ENCODE results near the gene MRPL1. TPM values are rescaled to one million over a fixed set of nuclear protein-coding genes. Genes with fewer than 3 reads are reported as not detected.
"Not testable (repeated sequence)": the region's sequence is repeated elsewhere in the genome, so short reads cannot be mapped to it uniquely, and the experiment has no call there.

MRPL1 gene
- total RNA-seq, 2 experiments from 2014 or later: 45.6 to 47.2 TPM

- ChIA-PET CTCF (interaction anchor here (0.7 to 3.6 kb wide), 8 partner anchors 9 to 52 kb away, joined by 3 to 19 read pairs (median 6); partner anchors contain the start of genes CNOT6L and MRPL1), POLR2A (interaction anchor here (0.6 to 5.0 kb wide), 13 partner anchors 9 to 93 kb away, joined by 3 to 114 read pairs (median 4); partner anchors contain the start of genes CNOT6L and MRPL1)
- Mint-ChIP-seq H3K4me3 (peak overlapping the region; percentile 67), H3K27me3 (ENCODE audit: low read depth) (no peaks in the 10 kb centered on the region), H3K27ac (peak overlapping the region; percentile 93), H3K36me3 (ENCODE audit: low read depth) (no peaks in the 10 kb centered on the region), H3K9me3 (ENCODE audit: insufficient read depth) (no peaks in the 10 kb centered on the region), H3K4me1 (ENCODE audit: low read depth) (peaks cover 63% of the 10 kb centered on the region)
- DNase-seq (peak; percentile 87), ATAC-seq (peak; percentile 91)
Measured at GRCh38 chr4:77852892-77853495, 9.6 kb upstream of the MRPL1 start.

GRCh38 chr4:77854431-77855111 is 8.1 kb upstream of the MRPL1 start:
- CTCF ChIA-PET: interaction anchor here (0.8 to 3.6 kb wide), 4 partner anchors 7 to 236 kb away, joined by 3 to 19 read pairs (median 9); partner anchors contain the start of genes CNOT6L and MRPL1
- no peaks in the 10 kb centered on the region for H3K36me3 Mint-ChIP-seq (ENCODE audit: low read depth)

GRCh38 chr4:77856152-77856551 is 6.5 kb upstream of the MRPL1 start:
- Mint-ChIP-seq H3K36me3 (ENCODE audit: low read depth) (no peaks in the 10 kb centered on the region), H3K9me3 (ENCODE audit: insufficient read depth) (no peaks in the 10 kb centered on the region), H3K4me1 (ENCODE audit: low read depth) (peaks cover 84% of the 10 kb centered on the region), H3K27me3 (ENCODE audit: low read depth) (no peaks in the 10 kb centered on the region), H3K4me3 (peak overlapping the region; percentile 6), H3K27ac (peak overlapping the region; percentile 88)
- ChIA-PET CTCF (interaction anchor here (0.7 to 2.0 kb wide), 7 partner anchors 12 to 438 kb away, joined by 3 to 11 read pairs (median 5); partner anchors contain the start of gene CNOT6L), POLR2A (interaction anchor here (1.5 to 11.1 kb wide), 2 partner anchors 38 to 55 kb away, joined by 5 to 437 read pairs; partner anchors contain the start of gene CNOT6L)
- ATAC-seq (no peak), DNase-seq (no peak)

More at GRCh38 chr4:77854431-77855111, 8.1 kb upstream of the MRPL1 start:
- Mint-ChIP-seq H3K4me3 (peak overlapping the region; percentile 67), H3K9me3 (ENCODE audit: insufficient read depth) (no peaks in the 10 kb centered on the region), H3K27me3 (ENCODE audit: low read depth) (no peaks in the 10 kb centered on the region), H3K27ac (peak overlapping the region; percentile 93), H3K4me1 (ENCODE audit: low read depth) (peaks cover 70% of the 10 kb centered on the region)
- DNase-seq (peak; percentile 54), ATAC-seq (peak; percentile 65)
- POLR2A ChIA-PET: interaction anchor here (1.7 to 11.1 kb wide), 5 partner anchors 7 to 36 kb away, joined by 9 to 437 read pairs (median 71); partner anchors contain the start of genes CNOT6L and MRPL1

- ChIA-PET POLR2A (interaction anchor here (0.8 to 11.1 kb wide), 2 partner anchors 32 to 41 kb away, joined by 3 to 437 read pairs; partner anchors contain the start of gene CNOT6L), CTCF (interaction anchor here (1.6 to 2.7 kb wide), 3 partner anchors 39 to 131 kb away, joined by 5 to 10 read pairs (median 7); no protein-coding TSS in a partner anchor)
- Mint-ChIP-seq H3K27me3 (ENCODE audit: low read depth) (no peaks in the 10 kb centered on the region), H3K9me3 (ENCODE audit: insufficient read depth) (no peaks in the 10 kb centered on the region), H3K4me1 (ENCODE audit: low read depth) (peaks cover 79% of the 10 kb centered on the region), H3K36me3 (ENCODE audit: low read depth) (peaks cover 7% of the 10 kb centered on the region), H3K4me3 (no peak overlapping the region), H3K27ac (peak overlapping the region; percentile 10)
- ATAC-seq: no peak
- no peak for DNase-seq
Measured at GRCh38 chr4:77859256-77859655, 3.4 kb upstream of the MRPL1 start.

GRCh38 chr4:77861495-77861894 is 1.1 kb upstream of the MRPL1 start:
- Mint-ChIP-seq H3K4me3 (peak overlapping the region; percentile 98), H3K9me3 (ENCODE audit: insufficient read depth) (no peaks in the 10 kb centered on the region), H3K36me3 (ENCODE audit: low read depth) (peaks cover 21% of the 10 kb centered on the region), H3K27ac (peak overlapping the region; percentile 99), H3K27me3 (ENCODE audit: low read depth) (no peaks in the 10 kb centered on the region), H3K4me1 (ENCODE audit: low read depth) (peaks cover 72% of the 10 kb centered on the region)
- ATAC-seq (peak; percentile 4), DNase-seq (no peak)
- POLR2A ChIA-PET: interaction anchor here (0.9 to 11.1 kb wide), 15 partner anchors 8 to 133 kb away, joined by 3 to 437 read pairs (median 6); partner anchors contain the start of gene CNOT6L
- CTCF ChIA-PET: interaction anchor here (1.1 to 2.5 kb wide), 14 partner anchors 9 to 121 kb away, joined by 3 to 34 read pairs (median 6); partner anchors contain the start of gene CNOT6L

GRCh38 chr4:77863341-77863740 is 711 bp downstream of the MRPL1 start:
- Mint-ChIP-seq H3K27ac (peak overlapping the region; percentile 99), H3K4me1 (ENCODE audit: low read depth) (peaks cover 57% of the 10 kb centered on the region), H3K36me3 (ENCODE audit: low read depth) (peaks cover 29% of the 10 kb centered on the region), H3K4me3 (peak overlapping the region; percentile 98)
- ATAC-seq: peak; percentile 2
- not testable (repeated sequence) for H3K9me3 Mint-ChIP-seq (ENCODE audit: insufficient read depth); H3K27me3 Mint-ChIP-seq (ENCODE audit: low read depth); DNase-seq
- CTCF ChIA-PET: interaction anchor here (1.5 kb wide), 1 partner anchor 51 kb away, joined by 3 read pairs; no protein-coding TSS in a partner anchor
- POLR2A ChIA-PET: interaction anchor here (2.7 to 11.1 kb wide), 2 partner anchors 45 to 63 kb away, joined by 28 to 437 read pairs; partner anchors contain the start of gene CNOT6L

- Mint-ChIP-seq H3K9me3 (ENCODE audit: insufficient read depth) (no peaks in the 10 kb centered on the region), H3K36me3 (ENCODE audit: low read depth) (peaks cover 38% of the 10 kb centered on the region), H3K4me3 (no peak overlapping the region), H3K27ac (no peak overlapping the region), H3K4me1 (ENCODE audit: low read depth) (peaks cover 53% of the 10 kb centered on the region), H3K27me3 (ENCODE audit: low read depth) (no peaks in the 10 kb centered on the region)
- ATAC-seq (no peak), DNase-seq (no peak)
- POLR2A ChIA-PET: interaction anchor here (11.1 kb wide), 1 partner anchor 47 kb away, joined by 437 read pairs; the partner anchor contains the start of gene CNOT6L
- CTCF ChIA-PET: no interaction called here
Measured at GRCh38 chr4:77865259-77865658, 2.6 kb downstream of the MRPL1 start.

- H3K4me1 Mint-ChIP-seq (ENCODE audit: low read depth): peaks cover 16% of the 10 kb centered on the region
- no peaks in the 10 kb centered on the region for H3K9me3 Mint-ChIP-seq (ENCODE audit: insufficient read depth)
- ChIA-PET CTCF (no interaction called here), POLR2A (no interaction called here)
- no peak overlapping the region for H3K27ac Mint-ChIP-seq
- DNase-seq: no peak
- H3K36me3 Mint-ChIP-seq (ENCODE audit: low read depth): peaks cover 39% of the 10 kb centered on the region
- ATAC-seq: no peak
- H3K27me3 Mint-ChIP-seq (ENCODE audit: low read depth): no peaks in the 10 kb centered on the region
- H3K4me3 Mint-ChIP-seq: no peak overlapping the region
Measured at GRCh38 chr4:77872723-77873445, 10.3 kb downstream of the MRPL1 start.

GRCh38 chr4:77877167-77877566 is 14.5 kb downstream of the MRPL1 start:
- Mint-ChIP-seq H3K4me1 (ENCODE audit: low read depth) (peaks cover 13% of the 10 kb centered on the region), H3K36me3 (ENCODE audit: low read depth) (peaks cover 59% of the 10 kb centered on the region), H3K27ac (no peak overlapping the region), H3K4me3 (no peak overlapping the region), H3K27me3 (ENCODE audit: low read depth) (no peaks in the 10 kb centered on the region), H3K9me3 (ENCODE audit: insufficient read depth) (no peaks in the 10 kb centered on the region)
- ChIA-PET CTCF (interaction anchor here (2.1 kb wide), 1 partner anchor 17 kb away, joined by 7 read pairs; no protein-coding TSS in a partner anchor), POLR2A (interaction anchor here (1.1 to 1.4 kb wide), 2 partner anchors 15 to 56 kb away, joined by 3 read pairs; partner anchors contain the start of gene MRPL1)
- DNase-seq (no peak), ATAC-seq (peak; percentile 27)

- no peak for DNase-seq
- Mint-ChIP-seq H3K27ac (no peak overlapping the region), H3K27me3 (ENCODE audit: low read depth) (no peaks in the 10 kb centered on the region), H3K9me3 (ENCODE audit: insufficient read depth) (no peaks in the 10 kb centered on the region), H3K4me1 (ENCODE audit: low read depth) (peaks cover 13% of the 10 kb centered on the region), H3K36me3 (ENCODE audit: low read depth) (peaks cover 64% of the 10 kb centered on the region), H3K4me3 (no peak overlapping the region)
- ATAC-seq: no peak
- ChIA-PET POLR2A (interaction anchor here (1.1 to 1.4 kb wide), 3 partner anchors 16 to 59 kb away, joined by 3 read pairs; partner anchors contain the start of gene MRPL1), CTCF (interaction anchor here (2.1 kb wide), 1 partner anchor 16 kb away, joined by 7 read pairs; no protein-coding TSS in a partner anchor)
Measured at GRCh38 chr4:77877771-77878565, 15.3 kb downstream of the MRPL1 start.
